Right lobe of liver (tissue), 6 donors: Measurements from ENCODE around the gene DDX47. TPM values are rescaled to one million over a fixed set of nuclear protein-coding genes. Genes with fewer than 3 reads are reported as not detected.

Experiments used
- ATAC-seq, 4 donors: fragments of 200-7000 bp; cut with Tn5 transposase; one replicate each; pipeline ENCODE4 v1.9.1; 2020; ENCODE audit warnings: mild to moderate bottlenecking in 4 of 4, moderate library complexity in 4 of 4
- DNase-seq, 3 donors: peaks; one replicate each; pipeline ENCODE4 v3.0.0-alpha.2; 2020
- H3K27ac ChIP-seq, 3 donors: fragments of 200-600 bp; one replicate each; pipeline ENCODE4 v1.8.0; 2022
- H3K27me3 ChIP-seq, 2 donors: fragments of 200-600 bp; one replicate each; pipeline ENCODE4 v1.8.0; 2022
- H3K36me3 ChIP-seq, 4 donors: fragments of 200-600 bp; sonication (generic) in 1 of 4; one replicate each; pipeline versions ENCODE4 v1.5.1 to v1.8.0; 2017 to 2022; ENCODE audit warnings: control low read depth in 1 of 4
- H3K4me1 ChIP-seq, 4 donors: fragments of 200-600 bp; sonication (generic) in 1 of 4; one replicate each; pipeline versions ENCODE4 v1.5.1 to v1.8.0; 2017 to 2022; ENCODE audit warnings: control low read depth in 1 of 4
- H3K4me3 ChIP-seq, 3 donors: fragments of 200-600 bp; one replicate each; pipeline ENCODE4 v1.8.0; 2022
- H3K9me3 ChIP-seq, 4 donors: fragments of 200-600 bp; sonication (generic) in 1 of 4; one replicate each; pipeline versions ENCODE4 v1.5.1 to v1.8.0; 2017 to 2022; ENCODE audit warnings: control low read depth in 1 of 4
- CTCF ChIP-seq, 4 donors: fragments of 200-600 bp in 3 of 4; fragments of 450-650 bp in 1 of 4; IDR thresholded peaks; one replicate each; pipeline versions ENCODE4 v1.5.1 to v1.8.0; 2016 to 2022; ENCODE audit warnings: antibody characterized with exemption in 4 of 4, mild to moderate bottlenecking in 2 of 4
- POLR2A ChIP-seq: fragments of 450-650 bp; IDR thresholded peaks from one replicate; pipeline ENCODE4 v1.6.1; 2017; ENCODE audit warnings: antibody characterized with exemption, mild to moderate bottlenecking
- WGBS: methylation state at CpG from one replicate; pipeline ENCODE4 v1.1.6; 2018; ENCODE audit warnings: low coverage, low lambda C conversion rate; ENCODE audit not compliant: insufficient coverage; ENCODE audit errors: missing lambda C conversion rate; 5-methylcytosine and 5-hydroxymethylcytosine counted together
- intact Hi-C, 2 donors: fragments of 100-400 bp; cut with DNase I; formaldehyde crosslinking; loops; one replicate each; pipeline versions ENCODE4 v1.11.2 to v1.14.1; 2022
- total RNA-seq, 6 experiments: library from RNA; depleted of rRNA in 2 of 6; stranded (reverse); fragments of >200 nt in 2 of 6; fragmentation: NEBNext Ultra II Directional in 3 of 6; extraction: Animal tissue kit (Norgen Biotek cat#: 25700) in 3 of 6; gene quantifications; one replicate each; pipeline versions ENCODE4 v1.1.0 to v1.2.4, GENCODE V29; 2016 to 2023
- donor health status: DM: no; HTN: yes; CAD: no.
- donor health status: DM: no; HTN: no; CAD: no.
- donor health status: DM: no; HTN: no; CAD: no.
- donor health status: DM: no; HTN: yes; CAD: no.
- donor health status: DM: no; HTN: yes; CAD: no.

The DDX47 gene
- total RNA-seq, 6 experiments from 2014 or later = 23.8 to 30.2 (median 25.3) TPM

- ATAC-seq = no peak
- WGBS = 59% methylated on average over 13 of the region's 14 CpGs
- intact Hi-C loops = no loop called here
Observed at GRCh38 chr12:12812618-12813119, 477 bp upstream of the DDX47 start.

GRCh38 chr12:12817616-12818015 is 4.5 kb downstream of the DDX47 start:
- H3K9me3 ChIP-seq = no peaks in the 10 kb centered on the region
- intact Hi-C loops = no loop called here
- H3K4me1 ChIP-seq = peaks cover 0 to 11% (median 4%) of the 10 kb centered on the region in 4 donors
- no peak overlapping the region for H3K4me3 ChIP-seq
- H3K27me3 ChIP-seq = no peaks in the 10 kb centered on the region
- DNase-seq (no peak), ATAC-seq (no peak)
- H3K27ac ChIP-seq = no peak overlapping the region
- 74% methylated on average over 7 of the region's 7 CpGs for WGBS
- TF ChIP-seq CTCF (IDR thresholded peaks at IDR 0.05) (no peak), POLR2A (no peak)
- peaks cover 0 to 31% (median 8%) of the 10 kb centered on the region in 4 donors for H3K36me3 ChIP-seq

More at GRCh38 chr12:12812618-12813119, 477 bp upstream of the DDX47 start:
- Histone ChIP-seq H3K27ac (no peak overlapping the region), H3K9me3 (no peaks in the 10 kb centered on the region), H3K36me3 (peaks cover 0 to 11% (median 0%) of the 10 kb centered on the region in 4 donors), H3K4me3 (peak overlapping the region in 1 of 3 donors; percentile 93), H3K4me1 (peaks cover 0 to 11% (median 4%) of the 10 kb centered on the region in 4 donors), H3K27me3 (no peaks in the 10 kb centered on the region)
- TF ChIP-seq CTCF (IDR thresholded peaks at IDR 0.05) (no peak), POLR2A (no peak)
- DNase-seq = no peak

- Histone ChIP-seq H3K4me1 (peaks cover 0 to 11% (median 4%) of the 10 kb centered on the region in 4 donors), H3K9me3 (no peaks in the 10 kb centered on the region), H3K27ac (no peak overlapping the region), H3K36me3 (peaks cover 0 to 42% (median 15%) of the 10 kb centered on the region in 4 donors), H3K4me3 (no peak overlapping the region), H3K27me3 (no peaks in the 10 kb centered on the region)
- 96% methylated on average over 4 of the region's 4 CpGs for WGBS
- no peak for ATAC-seq
- intact Hi-C loops = no loop called here
- TF ChIP-seq POLR2A (no peak), CTCF (IDR thresholded peaks at IDR 0.05) (no peak)
- no peak for DNase-seq
Observed at GRCh38 chr12:12818701-12819100, 5.6 kb downstream of the DDX47 start.

GRCh38 chr12:12819221-12819620 is 6.1 kb downstream of the DDX47 start:
- 96% methylated on average over 2 of the region's 2 CpGs for WGBS
- TF ChIP-seq POLR2A (no peak), CTCF (IDR thresholded peaks at IDR 0.05) (no peak)

More at GRCh38 chr12:12819221-12819620, 6.1 kb downstream of the DDX47 start:
- Histone ChIP-seq H3K27ac (no peak overlapping the region), H3K36me3 (peaks cover 0 to 47% (median 21%) of the 10 kb centered on the region in 4 donors), H3K4me3 (no peak overlapping the region), H3K4me1 (peaks cover 0 to 7% (median 2%) of the 10 kb centered on the region in 4 donors), H3K27me3 (no peaks in the 10 kb centered on the region), H3K9me3 (no peaks in the 10 kb centered on the region)
- ATAC-seq = no peak
- DNase-seq = no peak
- intact Hi-C loops = no loop called here
